Keratinocyte (primary cell): ENCODE data around the gene MBIP. TPM values are rescaled to one million over a fixed set of nuclear protein-coding genes. Genes with fewer than 3 reads are reported as not detected.

ENCODE experiments used
- DNase-seq: peaks from one replicate; pipeline ENCODE4 v3.0.0-alpha.2; 2011; ENCODE audit warnings: low read depth, missing footprints, low spot score
- FAIRE-seq: peaks from 2 replicates; lab custom pipeline; 2011; peaks lifted over from hg19 to GRCh38; lab: Jason Lieb, UNC
- H2AFZ ChIP-seq: 2 replicates; pipeline ENCODE4 v1.6.0; 2012; ENCODE audit warnings: low read length, control low read depth, inconsistent platforms; ENCODE audit not compliant: control insufficient read depth
- H3K27ac ChIP-seq: 2 replicates; pipeline ENCODE4 v1.5.1; 2011; ENCODE audit warnings: low read length; ENCODE audit not compliant: control insufficient read depth, insufficient read depth
- H3K27me3 ChIP-seq: 3 replicates; pipeline ENCODE4 v1.6.0; 2011; ENCODE audit warnings: low read length; ENCODE audit not compliant: control insufficient read depth, insufficient read depth; ENCODE audit errors: extremely low read depth
- H3K36me3 ChIP-seq, 2 experiments: 2 replicates in 1 of 2; 3 replicates in 1 of 2; pipeline ENCODE4 v1.5.1; 2011; ENCODE audit warnings: low read length in 2 of 2, mild to moderate bottlenecking in 1 of 2; ENCODE audit not compliant: control insufficient read depth in 2 of 2, insufficient read depth in 2 of 2; ENCODE audit errors: extremely low read depth in 1 of 2
- H3K4me1 ChIP-seq: 3 replicates; pipeline ENCODE4 v1.5.1; 2011; ENCODE audit warnings: low read length; ENCODE audit not compliant: control insufficient read depth, insufficient read depth; ENCODE audit errors: extremely low read depth
- H3K4me2 ChIP-seq: 3 replicates; pipeline ENCODE4 v1.6.0; 2011; ENCODE audit warnings: low read depth, low read length; ENCODE audit not compliant: control insufficient read depth, insufficient read depth; ENCODE audit errors: extremely low read depth
- H3K4me3 ChIP-seq, 3 experiments: fragments of 200-600 bp in 1 of 3; sonication (generic) in 1 of 3; 2 replicates in 2 of 3; 3 replicates in 1 of 3; pipeline ENCODE4 v1.5.1; 2011 to 2016; ENCODE audit warnings: low read length in 3 of 3, mild to moderate bottlenecking in 3 of 3, control low read depth in 2 of 3, inconsistent platforms in 1 of 3, low read depth in 1 of 3, mixed read lengths in 1 of 3, mixed run types in 1 of 3, moderate library complexity in 1 of 3; ENCODE audit not compliant: control insufficient read depth in 2 of 3, insufficient read depth in 2 of 3; ENCODE audit errors: extremely low read depth in 1 of 3
- H3K79me2 ChIP-seq: 2 replicates; pipeline ENCODE4 v1.6.0; 2012; ENCODE audit warnings: low read length; ENCODE audit not compliant: control insufficient read depth, insufficient read depth
- H3K9ac ChIP-seq: 3 replicates; pipeline ENCODE4 v1.6.0; 2011; ENCODE audit warnings: low read length; ENCODE audit not compliant: control insufficient read depth, insufficient read depth; ENCODE audit errors: extremely low read depth
- H3K9me1 ChIP-seq: 3 replicates; pipeline ENCODE4 v1.6.0; 2011; ENCODE audit warnings: low read length; ENCODE audit not compliant: control insufficient read depth, insufficient read depth; ENCODE audit errors: extremely low read depth
- H3K9me3 ChIP-seq: 2 replicates; pipeline ENCODE4 v1.5.1; 2012; ENCODE audit warnings: low read depth, low read length; ENCODE audit not compliant: control insufficient read depth
- H4K20me1 ChIP-seq: 3 replicates; pipeline ENCODE4 v1.6.0; 2011; ENCODE audit warnings: low read length; ENCODE audit not compliant: control insufficient read depth, insufficient read depth; ENCODE audit errors: extremely low read depth
- CTCF ChIP-seq, 3 experiments: IDR thresholded peaks in 1 of 3; conservative IDR thresholded peaks in 1 of 3; optimal IDR thresholded peaks in 1 of 3; 2 replicates in 2 of 3; 3 replicates in 1 of 3; pipeline versions ENCODE3 to v1.5.1; 2011; ENCODE audit warnings: low read length in 3 of 3, mild to moderate bottlenecking in 3 of 3, moderate library complexity in 2 of 3, control low read depth in 1 of 3, inconsistent platforms in 1 of 3; ENCODE audit not compliant: insufficient read depth in 2 of 3; ENCODE audit errors: extremely low read depth in 1 of 3
- EZH2 ChIP-seq: IDR thresholded peaks from one replicate; pipeline ENCODE4 v1.6.1; 2012; ENCODE audit warnings: inconsistent platforms, mild to moderate bottlenecking, low read length, moderate library complexity
- dilution Hi-C: fragments of 300-500 bp; cut with MboI; formaldehyde crosslinking; loops from one replicate; pipeline ENCODE4 v1.7.0; 2020; ENCODE audit warnings: low sequenced_read_pairs; ENCODE audit not compliant: extremely low pct_ligation_motif_present
- polyA plus RNA-seq, 5 experiments: library from polyadenylated mRNA; depleted of rRNA in 3 of 5; stranded (reverse) in 3 of 5; stranded (forward) in 1 of 5; unstranded in 1 of 5; fragments of >200 nt; gene quantifications; 1 replicate in 1 of 5; 2 replicates in 3 of 5; 3 replicates in 1 of 5; pipeline versions ENCODE4 v1.2.1 to v1.2.3, GENCODE V29; 2011 to 2012; ENCODE audit warnings: missing spikeins in 2 of 5, low read depth in 1 of 5, low replicate concordance in 1 of 5

The MBIP gene
- polyA plus RNA-seq, 1 donor (not counting 4 experiments of a cell fraction or from before 2014, with no cell fraction given) = 28.3 TPM

GRCh38 chr14:36316131-36316530 lies 4.3 kb downstream of the MBIP start:
- no peak for FAIRE-seq
- Histone ChIP-seq H3K9me1 (peaks cover 5% of the 10 kb centered on the region), H3K27ac (peak overlapping the region; percentile 61), H4K20me1 (peaks cover 6% of the 10 kb centered on the region), H3K9ac (no peak overlapping the region), H3K4me2 (peak overlapping the region; percentile 25), H3K79me2 (peaks cover 54% of the 10 kb centered on the region), H3K4me3 (no peak overlapping the region), H3K4me1 (peaks cover 39% of the 10 kb centered on the region), H2AFZ (no peak overlapping the region), H3K9me3 (no peaks in the 10 kb centered on the region), H3K36me3 (peaks cover under 1 to 2% of the 10 kb centered on the region in 2 experiments), H3K27me3 (no peaks in the 10 kb centered on the region)
- TF ChIP-seq EZH2 (no peak), CTCF (optimal IDR thresholded peaks at IDR 0.05 in 1 of 3, IDR thresholded peaks at IDR 0.05 in 1 of 3, conservative IDR thresholded peaks at IDR 0.05 in 1 of 3; ENCODE audit: extremely low read depth in 1 of 3, insufficient read depth in 2 of 3, low read length in 3 of 3) (no peak)
- dilution Hi-C loops = no loop called here
- no peak for DNase-seq

- H3K27me3 ChIP-seq = no peaks in the 10 kb centered on the region
- TF ChIP-seq EZH2 = no peak
- no peak for TF ChIP-seq CTCF (optimal IDR thresholded peaks at IDR 0.05 in 1 of 3, IDR thresholded peaks at IDR 0.05 in 1 of 3, conservative IDR thresholded peaks at IDR 0.05 in 1 of 3; ENCODE audit: extremely low read depth in 1 of 3, insufficient read depth in 2 of 3, low read length in 3 of 3)
- H3K79me2 ChIP-seq = peaks cover 53% of the 10 kb centered on the region
- H3K36me3 ChIP-seq = peaks cover 2 to 3% of the 10 kb centered on the region in 2 experiments
- H3K4me2 ChIP-seq = no peak overlapping the region
- FAIRE-seq (no peak), DNase-seq (no peak)
- H3K4me3 ChIP-seq = no peak overlapping the region
- H3K9ac ChIP-seq = peak overlapping the region; percentile 28
- H3K9me1 ChIP-seq = peaks cover 5% of the 10 kb centered on the region
- peak overlapping the region; percentile 61 for H3K27ac ChIP-seq
- no peak overlapping the region for H2AFZ ChIP-seq
- no peaks in the 10 kb centered on the region for H3K9me3 ChIP-seq
- dilution Hi-C loops = no loop called here
- H4K20me1 ChIP-seq = peaks cover 6% of the 10 kb centered on the region
- H3K4me1 ChIP-seq = peaks cover 39% of the 10 kb centered on the region
These were observed 5.1 kb downstream of the MBIP start for GRCh38 chr14:36315159-36315853.
